Liver (tissue), 3 donors: ENCODE results near the gene CARD9.

Experiments used
- CTCF ChIP-seq: fragments of 150-350 bp; IDR thresholded peaks from 2 replicates; pipeline ENCODE4 v1.5.1; 2017; ENCODE audit warnings: improper control_type of control experiment, low read depth, low read length; ENCODE audit not compliant: missing input control
- FOXA1 ChIP-seq: IDR thresholded peaks from 2 replicates; pipeline ENCODE4 v1.6.1; 2016; ENCODE audit warnings: antibody characterized with exemption
- MAX ChIP-seq: IDR thresholded peaks from 2 replicates; pipeline ENCODE4 v1.6.1; 2016; ENCODE audit warnings: antibody characterized with exemption
- RXRA ChIP-seq, 2 donors: IDR thresholded peaks; 2 replicates each; pipeline ENCODE4 v1.6.1; 2017 to 2018; ENCODE audit warnings: antibody characterized with exemption in 2 of 2, mild to moderate bottlenecking in 1 of 2
- YY1 ChIP-seq: IDR thresholded peaks from 2 replicates; pipeline ENCODE4 v1.6.1; 2016; ENCODE audit warnings: antibody characterized with exemption, mild to moderate bottlenecking
- donor health status: healthy.
- donor health status: healthy.

DNA sequence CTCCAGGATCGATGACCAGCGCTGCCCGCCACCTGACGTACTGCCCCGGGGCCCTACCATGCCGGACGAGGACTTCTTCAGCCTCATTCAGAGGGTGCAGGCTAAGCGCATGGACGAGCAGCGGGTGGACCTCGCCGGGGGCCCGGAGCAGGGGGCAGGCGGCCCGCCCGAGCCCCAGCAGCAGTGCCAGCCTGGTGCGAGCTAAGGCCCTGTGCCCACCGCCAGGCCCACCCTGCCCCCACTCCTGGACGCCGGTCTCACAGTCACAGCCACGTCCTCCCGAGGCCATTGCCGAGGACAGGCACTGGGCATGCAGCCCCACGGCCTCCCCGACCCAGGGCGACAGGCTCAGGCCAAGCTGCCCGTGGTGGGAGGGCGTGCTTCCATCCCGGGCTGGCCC lies 15.5 kb downstream of the CARD9 start:
- no peak for TF ChIP-seq CTCF
- TF ChIP-seq RXRA (IDR thresholded peaks at IDR 0.05), result no peak
- no peak for TF ChIP-seq FOXA1
- no peak for TF ChIP-seq MAX
- no peak for TF ChIP-seq YY1
